NCI-H2227 (cell line): ENCODE results near the gene MGMT.

Experiments used
- DNase-seq: peaks from one replicate; lab custom pipeline; 2025; ENCODE audit not compliant: unreplicated experiment; lab: John Stamatoyannopoulos, UW

Gene MGMT

DNA sequence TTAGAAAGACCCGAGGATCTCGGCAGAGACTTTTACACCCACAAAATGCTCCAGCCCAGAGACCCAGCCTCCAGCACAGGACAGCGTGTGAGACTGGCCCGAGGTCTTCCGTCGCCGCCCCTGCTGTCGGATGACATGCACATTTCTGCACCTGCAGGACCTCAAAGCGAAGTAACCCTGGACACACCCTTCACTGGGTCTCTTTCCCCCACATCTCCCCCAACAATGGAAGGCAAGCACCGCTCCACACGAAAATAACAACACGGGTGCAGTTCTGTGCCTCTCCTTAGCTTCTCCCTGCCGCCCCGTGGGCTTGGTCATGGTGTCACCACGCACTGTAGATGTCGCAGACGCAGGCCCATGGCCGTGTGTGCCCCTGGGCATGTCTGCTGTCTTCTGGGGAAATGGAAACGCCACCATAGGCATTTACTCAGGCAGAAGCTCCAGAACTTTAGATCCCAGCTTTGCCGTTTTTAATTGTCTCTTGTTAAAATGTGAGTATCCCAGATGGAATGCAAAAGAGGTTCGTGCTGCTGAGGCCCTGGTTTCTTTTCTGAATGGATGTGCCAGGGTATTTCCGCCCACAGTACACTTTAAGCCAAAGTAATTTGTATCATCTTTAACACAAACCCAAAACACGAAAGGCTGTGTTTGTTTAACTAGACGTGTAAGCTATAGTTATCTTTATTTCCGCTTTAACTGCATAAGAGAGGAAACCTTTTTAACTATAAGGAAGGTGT, 237.9 kb downstream of the MGMT start:
- DNase-seq = no peak

DNA sequence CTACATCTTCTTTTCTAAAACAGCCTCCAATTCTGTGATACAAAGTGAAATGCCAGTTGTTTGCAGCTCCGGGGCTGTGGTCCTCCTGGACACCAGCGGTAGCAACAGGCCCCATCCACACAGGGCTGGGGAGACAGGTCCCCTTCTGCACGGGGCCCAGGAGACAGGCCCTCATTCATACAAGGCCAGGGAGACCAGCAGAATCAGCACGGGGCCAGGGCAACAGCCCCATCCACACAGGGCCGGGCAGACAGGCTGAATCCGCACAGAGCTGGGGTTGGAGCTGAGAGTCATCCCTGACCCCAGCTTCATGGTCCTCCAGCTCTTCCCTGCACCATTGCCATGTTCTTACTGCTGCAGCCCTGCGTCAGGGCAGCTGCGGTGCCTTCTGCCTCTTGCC, 238.6 kb downstream of the MGMT start:
- no peak for DNase-seq

DNA sequence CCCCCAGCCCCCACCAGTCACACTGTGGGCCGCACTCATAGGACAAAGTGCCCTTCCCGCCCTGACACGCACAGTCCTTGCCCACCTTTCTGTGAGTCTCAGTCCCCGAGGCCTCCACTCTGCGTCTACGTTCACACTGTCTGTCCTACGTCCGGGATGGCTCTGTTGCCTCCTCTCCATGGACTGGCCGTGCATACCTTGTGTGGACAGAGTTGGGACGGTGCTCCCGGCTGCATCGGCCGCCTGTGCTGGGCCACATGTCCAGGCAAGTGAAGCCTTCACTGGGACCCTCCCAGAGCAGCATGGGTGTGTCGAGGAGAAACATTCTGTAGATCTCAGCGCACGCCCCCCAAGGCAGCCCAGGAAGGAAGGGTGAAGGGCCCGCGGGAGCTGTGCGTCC, 239.0 kb downstream of the MGMT start:
- DNase-seq = no peak

DNA sequence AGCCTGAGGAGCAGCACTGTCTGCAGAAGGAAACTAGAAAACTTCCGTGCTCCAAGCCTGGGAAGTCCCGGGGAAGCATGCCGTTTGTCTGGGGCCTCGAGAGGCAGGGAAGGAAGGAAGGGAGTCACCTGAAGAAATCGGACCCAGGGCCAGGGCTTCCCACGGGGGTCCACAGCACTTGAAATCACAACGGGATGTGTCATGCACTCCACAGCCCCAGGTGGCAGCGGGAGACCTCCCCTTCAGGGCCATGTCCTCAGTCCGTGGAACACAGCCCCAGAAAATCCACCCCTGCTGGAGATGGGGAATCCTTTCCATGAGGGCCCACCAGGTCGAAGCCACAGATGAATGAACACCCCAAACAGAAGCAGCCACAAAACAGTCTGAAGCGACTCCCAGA, 239.5 kb downstream of the MGMT start:
- no peak for DNase-seq

DNA sequence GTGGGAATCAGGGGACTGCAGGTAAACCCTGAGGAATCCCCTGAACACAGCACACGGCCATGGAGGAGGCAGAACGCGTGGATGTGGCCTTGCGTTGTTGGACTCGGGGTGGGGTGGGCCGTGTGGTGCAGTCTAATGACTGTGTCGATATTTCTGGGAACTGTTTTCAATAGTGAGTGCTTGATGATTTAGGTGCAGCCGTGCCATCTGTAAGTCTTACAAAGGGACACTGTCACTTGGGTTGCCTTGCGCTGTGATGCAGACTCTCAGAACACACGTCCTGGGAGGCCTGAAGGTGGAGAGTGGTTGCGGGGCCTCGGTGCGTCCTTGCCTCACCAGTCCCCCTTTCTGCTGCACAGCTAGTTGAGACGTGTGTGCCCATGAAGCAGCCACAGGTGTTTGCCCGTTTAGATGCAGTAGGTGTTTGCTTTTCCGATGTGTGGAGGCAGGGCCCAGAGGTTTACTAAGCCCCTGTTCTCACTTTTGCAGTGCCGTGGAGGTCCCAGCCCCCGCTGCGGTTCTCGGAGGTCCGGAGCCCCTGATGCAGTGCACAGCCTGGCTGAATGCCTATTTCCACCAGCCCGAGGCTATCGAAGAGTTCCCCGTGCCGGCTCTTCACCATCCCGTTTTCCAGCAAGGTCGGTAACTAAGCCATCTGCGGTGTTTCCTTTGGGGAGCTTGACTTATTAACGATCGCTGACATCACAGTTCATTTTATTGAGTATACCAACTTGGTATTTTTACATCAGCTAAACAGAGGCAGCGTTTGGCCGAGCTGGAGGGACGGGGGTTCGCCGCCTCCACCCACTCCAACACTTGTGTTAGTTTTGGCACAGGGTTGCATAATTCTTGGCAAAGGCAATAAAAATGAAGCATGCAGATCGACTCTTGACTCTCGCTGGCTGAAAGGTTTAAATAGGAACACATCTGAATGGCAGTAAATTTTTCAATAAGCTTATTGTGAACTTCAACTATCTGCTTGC, 240.7 kb downstream of the MGMT start:
- DNase-seq = no peak

DNA sequence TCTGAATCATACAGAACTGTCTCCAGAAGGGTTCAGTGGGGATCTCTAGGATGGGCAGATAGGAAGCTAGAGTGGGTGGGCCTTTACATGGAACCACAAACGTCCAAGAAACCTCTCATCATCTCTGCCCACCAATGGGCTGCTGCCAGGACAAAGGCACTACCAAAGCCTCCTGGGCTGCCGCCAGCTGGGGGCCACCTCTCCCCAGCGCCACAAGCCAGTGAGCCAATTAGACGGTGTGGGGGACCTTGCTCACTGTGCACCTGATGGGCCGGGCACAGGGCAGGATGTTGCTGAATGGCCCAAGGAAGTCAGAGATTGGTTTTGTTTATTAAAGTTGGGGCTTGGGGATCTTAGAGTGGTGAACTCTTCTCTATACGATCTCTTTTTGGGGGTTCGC, 242.1 kb downstream of the MGMT start:
- DNase-seq = no peak

DNA sequence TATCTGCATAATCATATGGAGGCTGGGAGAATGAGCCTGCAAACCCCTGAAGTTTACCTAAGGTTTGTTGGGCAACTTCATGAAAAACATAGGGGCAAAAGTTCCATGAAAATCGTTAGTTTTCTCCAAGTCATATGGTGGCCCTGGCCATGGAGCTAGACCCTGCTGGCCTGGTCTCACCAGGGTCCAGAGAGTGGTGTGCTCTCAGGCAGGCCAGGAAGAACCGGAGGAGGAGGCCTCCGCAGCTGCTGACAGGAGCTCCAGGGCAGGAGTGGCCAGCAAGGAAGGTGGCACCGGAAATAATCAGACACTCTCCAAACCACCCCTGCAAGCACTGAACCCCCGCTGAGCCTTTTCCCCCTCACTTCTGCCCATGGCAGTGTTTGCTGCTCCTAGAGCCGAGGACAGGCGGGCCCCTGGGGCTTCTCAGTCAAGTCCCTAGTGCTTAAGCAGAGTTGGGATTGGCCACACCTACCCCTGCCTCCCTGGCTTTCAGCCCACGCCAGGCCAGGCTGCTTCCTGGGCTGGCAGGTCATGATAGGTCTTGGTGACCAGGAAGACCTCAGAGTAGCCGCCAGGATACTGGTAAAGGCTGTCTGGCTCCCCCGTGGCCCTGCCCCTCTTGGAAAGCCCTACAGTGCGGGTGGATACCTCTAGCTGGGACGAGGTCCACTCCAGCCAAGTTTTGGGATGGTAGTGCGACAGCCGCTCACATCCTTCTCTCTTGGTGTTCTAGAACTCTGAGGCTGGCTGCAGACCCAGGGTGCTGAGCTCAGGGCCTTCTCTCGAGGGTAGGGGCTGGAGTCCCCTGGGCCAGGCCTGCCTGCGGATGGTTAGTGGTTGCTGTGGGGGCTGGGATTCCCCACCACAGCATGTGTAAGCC, 242.8 kb downstream of the MGMT start:
- no peak for DNase-seq

DNA sequence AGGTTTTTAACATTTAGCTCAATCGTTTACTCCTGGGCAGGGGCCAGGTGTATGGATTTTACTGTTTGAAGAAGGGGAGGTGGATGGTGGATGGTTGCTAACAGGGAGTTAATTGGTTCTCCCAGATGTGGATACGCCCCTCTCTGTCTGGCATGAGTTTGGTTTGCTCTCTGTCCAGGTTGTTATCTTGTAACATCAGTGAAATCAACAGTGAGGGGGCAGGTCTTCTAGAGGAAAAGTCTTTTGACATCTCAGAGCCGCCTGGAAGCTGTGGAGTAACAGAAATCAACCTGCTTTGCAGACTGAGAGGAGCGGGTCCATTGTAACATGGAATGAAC, 243.4 kb downstream of the MGMT start:
- DNase-seq = no peak

DNA sequence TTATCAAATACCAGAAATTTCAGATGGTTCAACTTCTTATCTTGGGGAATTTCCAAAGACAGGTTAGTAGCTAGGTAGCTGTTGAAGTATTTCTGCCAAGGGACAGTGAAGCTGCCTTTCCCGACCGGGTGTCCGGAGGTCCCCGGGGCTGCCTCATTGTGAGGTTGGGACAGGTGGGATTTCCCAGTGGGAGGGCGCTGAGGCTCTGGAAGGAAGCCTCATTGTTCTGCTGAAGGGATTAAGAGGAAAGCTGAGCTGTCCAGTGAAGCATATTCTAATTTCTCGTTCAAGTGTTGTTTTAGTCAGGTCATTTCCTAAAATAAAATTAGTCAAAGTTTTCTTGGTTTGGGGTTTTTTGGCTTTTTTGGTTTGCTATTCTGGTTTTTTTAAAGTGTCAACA, 244.2 kb downstream of the MGMT start:
- no peak for DNase-seq

DNA sequence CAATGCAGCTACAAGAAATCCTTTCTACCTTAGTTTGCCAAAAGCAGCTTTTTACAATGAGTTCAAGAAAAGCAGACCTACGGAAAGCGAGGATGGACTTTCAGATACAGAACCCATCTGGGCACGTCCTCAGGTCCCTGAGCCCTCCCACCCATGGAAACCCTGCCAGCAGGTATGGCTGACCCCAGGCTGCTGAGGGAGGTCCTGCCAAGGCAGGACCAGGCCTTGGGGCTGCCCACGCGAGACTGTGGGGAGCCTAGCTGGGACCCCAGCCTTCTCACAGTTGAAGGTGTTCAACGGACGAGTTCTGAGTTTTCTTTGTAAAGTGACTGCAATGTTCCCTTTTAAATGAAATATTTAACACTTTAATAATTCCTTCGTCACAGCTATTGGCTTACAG, 245.0 kb downstream of the MGMT start:
- DNase-seq = no peak

DNA sequence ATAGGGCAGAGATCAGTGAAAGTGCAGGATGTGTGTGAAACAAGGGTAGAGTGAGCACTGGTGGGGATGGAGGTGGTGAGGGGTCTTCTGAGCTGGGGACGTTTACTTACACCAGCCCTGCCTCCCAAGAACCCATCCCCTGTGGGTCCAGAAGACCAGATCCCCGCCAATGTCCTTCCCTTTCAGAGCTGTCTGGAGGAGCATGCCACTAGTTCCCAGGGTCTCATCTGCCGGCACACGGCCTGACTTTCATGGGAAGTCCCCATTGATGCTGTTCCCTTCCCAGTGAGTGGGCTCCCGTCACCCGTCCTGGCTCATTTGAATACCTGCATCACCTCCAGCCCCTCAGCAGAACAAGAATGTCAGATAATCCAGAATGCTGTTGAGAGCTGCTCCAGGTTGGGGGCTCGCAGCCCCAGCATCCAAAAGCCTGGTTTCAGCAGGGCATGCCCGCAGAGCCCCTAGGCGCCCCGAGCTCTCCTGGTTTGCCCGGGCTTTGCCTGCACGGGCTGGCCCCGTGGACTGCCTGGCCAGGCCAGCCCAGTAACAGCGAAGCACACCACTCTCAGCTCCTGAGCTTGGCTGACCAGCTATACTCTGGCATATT, 246.7 kb downstream of the MGMT start:
- DNase-seq = no peak

DNA sequence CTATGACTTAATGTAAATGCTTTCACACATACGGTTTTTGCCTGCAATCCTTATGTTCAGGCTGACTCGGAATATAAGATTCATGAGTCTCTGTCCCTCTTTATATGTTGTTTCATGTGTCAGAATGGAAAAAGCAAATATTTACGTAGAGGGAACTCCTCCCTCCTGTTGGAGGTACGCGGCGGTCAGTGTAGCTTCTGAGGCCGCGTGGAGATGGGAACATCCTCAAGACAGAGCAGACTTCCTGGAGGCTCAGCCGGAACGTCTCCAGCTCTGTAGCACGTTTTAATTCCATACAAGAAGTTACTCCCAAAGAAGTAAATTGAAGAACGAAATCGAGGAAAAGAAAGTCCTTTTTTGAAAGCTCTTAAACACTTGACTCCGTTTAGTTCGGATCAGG, 248.8 kb downstream of the MGMT start:
- no peak for DNase-seq

DNA sequence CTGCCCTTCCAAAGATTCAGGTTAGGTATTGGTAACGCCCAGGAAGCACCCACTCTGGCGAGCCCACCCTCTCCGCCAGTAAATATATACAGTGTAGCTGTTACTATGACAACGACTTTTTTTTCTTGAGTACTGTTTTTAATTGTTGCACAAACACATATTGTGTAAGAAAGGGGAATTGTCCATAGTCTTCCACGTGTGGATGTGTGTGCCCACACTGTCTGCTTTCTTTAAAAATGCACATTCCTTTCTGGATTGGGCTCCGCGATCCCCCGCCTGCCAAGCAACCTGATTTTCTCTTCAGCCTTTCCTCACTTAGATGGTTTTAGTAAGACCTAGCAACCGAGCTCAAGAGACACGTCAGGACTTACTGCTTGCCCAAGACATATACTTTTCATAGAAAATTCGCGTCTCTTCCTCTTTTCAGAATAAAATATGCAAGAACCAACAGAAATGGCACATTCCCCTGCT, 249.2 kb downstream of the MGMT start:
- no peak for DNase-seq

DNA sequence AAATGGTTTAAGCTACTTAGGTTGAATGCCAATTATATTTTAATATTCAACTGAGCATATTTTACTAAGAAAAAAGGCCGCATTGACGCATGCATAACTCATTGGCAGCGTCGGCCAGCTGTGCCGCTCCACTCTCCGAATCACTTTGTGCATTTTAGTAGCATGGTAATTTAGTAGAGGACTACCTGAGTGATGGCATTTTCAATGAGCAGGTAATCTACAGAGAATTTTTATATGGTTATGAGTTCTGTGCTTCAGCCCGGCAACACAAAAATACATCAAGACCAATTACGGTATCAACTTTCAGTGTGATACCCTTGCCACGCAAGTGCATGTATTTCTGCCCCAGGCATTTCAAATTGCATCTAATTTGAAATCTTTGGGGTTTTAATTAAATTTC, 249.8 kb downstream of the MGMT start:
- no peak for DNase-seq

DNA sequence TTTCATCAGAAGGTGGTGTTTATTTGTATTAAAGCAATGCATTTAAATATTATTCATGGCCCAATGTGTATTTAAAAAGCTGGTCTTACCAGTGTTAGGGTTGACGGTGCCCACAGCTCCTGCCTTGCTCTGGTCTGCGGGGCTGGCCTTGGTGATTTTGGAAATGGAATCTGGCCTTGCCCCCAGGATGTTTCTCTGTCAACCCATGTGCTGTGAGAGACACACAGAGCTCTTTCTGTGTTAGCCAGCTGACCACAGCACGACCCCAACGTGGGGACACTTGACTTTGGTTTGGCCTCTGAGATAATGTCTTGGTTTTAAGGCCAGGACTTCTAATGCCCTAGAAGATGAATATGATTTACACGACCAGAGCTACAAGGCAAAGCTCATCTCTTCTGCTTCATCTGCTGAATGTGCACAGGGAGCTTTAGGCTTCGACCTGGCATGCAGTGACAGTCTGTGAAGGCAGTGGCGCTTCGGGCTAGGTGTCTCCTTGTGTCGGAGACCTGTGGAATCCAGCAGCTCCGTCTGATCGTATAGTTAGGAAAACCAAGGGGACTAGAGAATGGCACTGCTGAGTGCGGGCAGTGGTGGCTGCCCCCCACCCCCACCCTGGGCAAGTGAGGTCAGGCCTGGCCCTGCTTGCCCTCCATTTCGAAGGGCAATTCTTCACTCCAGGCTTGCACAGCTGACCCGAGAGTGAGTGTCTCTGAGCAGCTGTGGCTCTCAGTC, 250.9 kb downstream of the MGMT start:
- DNase-seq = no peak

DNA sequence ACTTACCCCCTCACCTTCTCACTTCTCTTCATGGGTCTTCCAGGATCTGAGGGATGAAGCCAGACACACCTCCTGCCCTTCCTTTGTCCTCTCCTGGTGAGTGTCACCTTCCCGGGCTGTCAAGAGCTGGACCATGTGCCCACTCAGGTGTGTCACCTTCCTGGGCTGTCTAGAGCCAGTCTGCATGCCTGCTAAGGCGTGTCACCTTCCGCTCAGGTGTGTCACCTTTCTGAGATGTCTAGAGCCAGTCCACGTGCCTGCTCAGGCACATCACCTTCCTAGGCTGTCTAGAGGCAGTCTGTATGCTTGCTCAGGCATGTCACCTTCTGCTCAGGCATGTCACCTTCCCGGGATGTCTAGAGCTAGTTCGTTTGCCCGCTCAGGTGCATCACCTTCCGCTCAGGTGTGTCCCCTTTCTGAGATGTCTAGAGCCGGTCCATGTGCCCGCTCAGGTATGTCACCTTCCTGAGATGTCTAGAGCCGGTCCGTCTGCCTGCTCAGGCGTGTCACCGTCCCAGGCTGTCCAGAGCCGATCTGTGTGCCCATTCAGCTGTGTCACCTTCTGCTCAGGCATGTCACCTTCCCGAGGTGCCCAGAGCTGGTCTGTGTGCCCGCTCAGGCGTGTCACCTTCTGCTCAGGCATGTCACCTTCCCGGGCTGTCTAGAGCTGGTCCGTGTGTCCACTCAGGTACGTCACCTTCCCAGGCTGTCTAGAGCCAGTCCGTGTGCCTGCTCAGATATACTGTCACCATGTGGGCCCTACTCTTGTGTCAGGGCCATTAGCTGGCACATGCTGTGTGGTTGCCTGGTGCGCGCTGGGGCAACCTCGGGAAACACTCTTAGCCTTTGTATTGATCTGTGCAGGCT, 251.7 kb downstream of the MGMT start:
- DNase-seq = no peak

DNA sequence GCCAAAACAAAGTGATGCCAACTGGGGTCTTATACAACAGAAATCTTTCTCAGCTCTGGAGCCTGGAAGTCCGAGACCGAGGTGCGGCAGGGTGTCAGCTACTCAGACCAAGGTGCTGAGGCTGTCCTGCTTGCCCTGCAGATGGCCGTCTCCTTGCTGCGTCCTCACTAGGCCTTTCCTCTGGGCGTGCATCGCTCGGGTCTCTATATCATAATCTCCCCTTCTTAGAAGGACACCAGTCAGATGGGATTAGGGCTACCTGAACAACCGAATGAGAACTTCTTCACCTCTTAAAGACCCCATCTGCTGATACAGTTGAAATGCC, 252.3 kb downstream of the MGMT start:
- DNase-seq = no peak

DNA sequence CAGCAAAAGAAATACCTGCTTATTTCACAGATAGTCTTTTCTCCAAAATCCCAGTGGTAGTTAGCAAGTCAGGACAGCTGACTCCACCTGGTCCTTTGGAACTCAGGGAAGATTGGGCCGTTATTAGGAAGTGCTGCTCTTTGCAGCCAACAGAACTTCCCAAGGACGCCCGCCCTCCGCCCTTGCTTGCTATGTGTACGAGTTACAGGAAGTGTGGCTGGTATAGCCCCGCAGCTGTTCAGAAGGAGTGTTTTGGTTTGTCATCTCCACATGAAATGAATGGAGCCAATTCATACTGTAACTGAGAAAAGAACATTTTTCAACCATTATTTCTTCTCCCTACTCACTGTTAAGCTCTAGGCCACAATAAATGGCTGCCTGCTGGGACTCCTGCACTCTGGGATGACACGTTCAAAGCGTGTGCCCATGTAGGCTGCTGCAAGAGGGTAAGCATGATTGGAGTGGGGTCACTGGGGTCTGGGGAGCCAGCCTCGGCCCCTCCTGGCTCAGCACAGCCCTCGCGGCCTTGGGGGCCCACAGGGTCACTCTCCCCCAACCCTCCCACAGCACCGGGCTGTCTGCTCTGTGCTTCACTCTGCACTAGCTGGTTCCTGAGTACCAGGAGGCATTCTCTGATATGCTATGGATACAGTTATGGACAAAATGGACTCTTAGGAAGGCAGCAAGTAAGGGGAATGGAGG, 253.0 kb downstream of the MGMT start:
- no peak for DNase-seq

DNA sequence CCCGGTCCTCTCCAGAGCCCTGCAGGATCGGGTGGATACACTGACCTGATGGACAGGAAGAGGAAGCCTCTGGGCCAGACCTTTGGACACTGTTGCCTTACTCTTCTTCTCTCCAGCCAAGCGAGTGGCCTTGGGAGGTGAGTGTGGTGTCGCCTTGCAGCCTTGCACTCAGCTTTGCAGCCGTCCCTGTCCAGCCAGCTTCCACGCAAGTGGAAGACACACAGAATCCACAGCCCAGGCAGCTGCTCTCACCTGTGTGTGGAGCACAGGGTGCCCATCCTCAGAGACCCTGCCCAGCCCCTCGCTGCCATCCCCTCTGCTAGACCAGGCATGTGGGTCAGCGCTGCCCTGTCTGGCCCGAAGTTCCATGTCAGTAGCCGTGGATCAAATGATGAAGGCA, 258.0 kb downstream of the MGMT start:
- DNase-seq = no peak
